Right lobe of liver (tissue), 6 donors: Measurements from ENCODE around the gene ACER1. TPM values are rescaled to one million over a fixed set of nuclear protein-coding genes. Genes with fewer than 3 reads are reported as not detected.
"Not testable (repeated sequence)": the region's sequence is repeated elsewhere in the genome, so short reads cannot be mapped to it uniquely, and the experiment has no call there.

Source experiments
- ATAC-seq, 4 donors: fragments of 200-7000 bp; cut with Tn5 transposase; one replicate each; pipeline ENCODE4 v1.9.1; 2020; ENCODE audit warnings: mild to moderate bottlenecking in 4 of 4, moderate library complexity in 4 of 4
- DNase-seq, 3 donors: peaks; one replicate each; pipeline ENCODE4 v3.0.0-alpha.2; 2020
- H3K27ac ChIP-seq, 3 donors: fragments of 200-600 bp; one replicate each; pipeline ENCODE4 v1.8.0; 2022
- H3K27me3 ChIP-seq, 2 donors: fragments of 200-600 bp; one replicate each; pipeline ENCODE4 v1.8.0; 2022
- H3K36me3 ChIP-seq, 4 donors: fragments of 200-600 bp; sonication (generic) in 1 of 4; one replicate each; pipeline versions ENCODE4 v1.5.1 to v1.8.0; 2017 to 2022; ENCODE audit warnings: control low read depth in 1 of 4
- H3K4me1 ChIP-seq, 4 donors: fragments of 200-600 bp; sonication (generic) in 1 of 4; one replicate each; pipeline versions ENCODE4 v1.5.1 to v1.8.0; 2017 to 2022; ENCODE audit warnings: control low read depth in 1 of 4
- H3K4me3 ChIP-seq, 3 donors: fragments of 200-600 bp; one replicate each; pipeline ENCODE4 v1.8.0; 2022
- H3K9me3 ChIP-seq, 4 donors: fragments of 200-600 bp; sonication (generic) in 1 of 4; one replicate each; pipeline versions ENCODE4 v1.5.1 to v1.8.0; 2017 to 2022; ENCODE audit warnings: control low read depth in 1 of 4
- CTCF ChIP-seq, 4 donors: fragments of 200-600 bp in 3 of 4; fragments of 450-650 bp in 1 of 4; IDR thresholded peaks; one replicate each; pipeline versions ENCODE4 v1.5.1 to v1.8.0; 2016 to 2022; ENCODE audit warnings: antibody characterized with exemption in 4 of 4, mild to moderate bottlenecking in 2 of 4
- POLR2A ChIP-seq: fragments of 450-650 bp; IDR thresholded peaks from one replicate; pipeline ENCODE4 v1.6.1; 2017; ENCODE audit warnings: antibody characterized with exemption, mild to moderate bottlenecking
- WGBS: methylation state at CpG from one replicate; pipeline ENCODE4 v1.1.6; 2018; ENCODE audit warnings: low coverage, low lambda C conversion rate; ENCODE audit not compliant: insufficient coverage; ENCODE audit errors: missing lambda C conversion rate; 5-methylcytosine and 5-hydroxymethylcytosine counted together
- intact Hi-C, 2 donors: fragments of 100-400 bp; cut with DNase I; formaldehyde crosslinking; loops; one replicate each; pipeline versions ENCODE4 v1.11.2 to v1.14.1; 2022
- total RNA-seq, 6 experiments: library from RNA; depleted of rRNA in 2 of 6; stranded (reverse); fragments of >200 nt in 2 of 6; fragmentation: NEBNext Ultra II Directional in 3 of 6; extraction: Animal tissue kit (Norgen Biotek cat#: 25700) in 3 of 6; gene quantifications; one replicate each; pipeline versions ENCODE4 v1.1.0 to v1.2.4, GENCODE V29; 2016 to 2023
- donor health status: DM: no; HTN: yes; CAD: no.
- donor health status: DM: no; HTN: no; CAD: no.
- donor health status: DM: no; HTN: no; CAD: no.
- donor health status: DM: no; HTN: yes; CAD: no.
- donor health status: DM: no; HTN: yes; CAD: no.

ACER1 gene
- total RNA-seq, 6 experiments from 2014 or later: 0.48 TPM; not detected in 5

- no peak for ATAC-seq
- no peaks in the 10 kb centered on the region for H3K9me3 ChIP-seq
- intact Hi-C loops: no loop called here
- H3K36me3 ChIP-seq: no peaks in the 10 kb centered on the region
- TF ChIP-seq POLR2A (no peak), CTCF (IDR thresholded peaks at IDR 0.05) (no peak)
- 90% methylated on average over 1 of the region's 2 CpGs for WGBS
- H3K27me3 ChIP-seq: no peaks in the 10 kb centered on the region
- no peaks in the 10 kb centered on the region for H3K4me1 ChIP-seq
- H3K4me3 ChIP-seq: no peak overlapping the region
- no peak overlapping the region for H3K27ac ChIP-seq
- no peak for DNase-seq
Measured at GRCh38 chr19:6352381-6353165, 19.2 kb upstream of the ACER1 start.

- no peak for TF ChIP-seq POLR2A
- TF ChIP-seq CTCF (IDR thresholded peaks at IDR 0.05): no peak
Measured at GRCh38 chr19:6350688-6351087, 17.3 kb upstream of the ACER1 start.

GRCh38 chr19:6349271-6349670 is 15.9 kb upstream of the ACER1 start:
- H3K4me1 ChIP-seq, ATAC-seq, H3K9me3 ChIP-seq, H3K4me3 ChIP-seq, H3K36me3 ChIP-seq, intact Hi-C loops, H3K27ac ChIP-seq, H3K27me3 ChIP-seq, DNase-seq: not testable (repeated sequence)
- 73% methylated on average over 2 of the region's 2 CpGs for WGBS

More at GRCh38 chr19:6350688-6351087, 17.3 kb upstream of the ACER1 start:
- no peaks in the 10 kb centered on the region for H3K4me1 ChIP-seq
- no peak overlapping the region for H3K4me3 ChIP-seq
- intact Hi-C loops: no loop called here
- WGBS: 60% methylated on average over 2 of the region's 2 CpGs
- H3K27ac ChIP-seq: no peak overlapping the region
- DNase-seq (no peak), ATAC-seq (no peak)
- no peaks in the 10 kb centered on the region for H3K9me3 ChIP-seq
- no peaks in the 10 kb centered on the region for H3K27me3 ChIP-seq
- no peaks in the 10 kb centered on the region for H3K36me3 ChIP-seq

- DNase-seq: no peak
- H3K36me3 ChIP-seq: no peaks in the 10 kb centered on the region
- H3K9me3 ChIP-seq: no peaks in the 10 kb centered on the region
- TF ChIP-seq POLR2A (no peak), CTCF (IDR thresholded peaks at IDR 0.05) (no peak)
- H3K27me3 ChIP-seq: no peaks in the 10 kb centered on the region
- WGBS: no CpG with 5 or more reads among the region's 1 CpG
- no peak overlapping the region for H3K4me3 ChIP-seq
- intact Hi-C loops: no loop called here
- H3K4me1 ChIP-seq: no peaks in the 10 kb centered on the region
- ATAC-seq: no peak
- H3K27ac ChIP-seq: no peak overlapping the region
Measured at GRCh38 chr19:6343462-6343861, 10.1 kb upstream of the ACER1 start.

GRCh38 chr19:6340493-6341201 is 7.2 kb upstream of the ACER1 start:
- Histone ChIP-seq H3K9me3 (no peaks in the 10 kb centered on the region), H3K4me3 (no peak overlapping the region), H3K36me3 (no peaks in the 10 kb centered on the region), H3K27me3 (no peaks in the 10 kb centered on the region), H3K4me1 (no peaks in the 10 kb centered on the region), H3K27ac (no peak overlapping the region)
- no peak for TF ChIP-seq CTCF (IDR thresholded peaks at IDR 0.05)
- no peak for TF ChIP-seq POLR2A
- no peak for ATAC-seq
- intact Hi-C loops: no loop called here
- no peak for DNase-seq
- 79% methylated on average over 10 of the region's 14 CpGs for WGBS
